ENCODE data around the gene CCDC89. TPM values are rescaled to one million over a fixed set of nuclear protein-coding genes. Genes with fewer than 3 reads are reported as not detected.

The CCDC89 gene
- 1 to 10 TPM; 4.4 to 5.7 (median 4.6) TPM for polyA plus RNA-seq (ENCODE audit: insufficient read length in 3 of 3)

DNA sequence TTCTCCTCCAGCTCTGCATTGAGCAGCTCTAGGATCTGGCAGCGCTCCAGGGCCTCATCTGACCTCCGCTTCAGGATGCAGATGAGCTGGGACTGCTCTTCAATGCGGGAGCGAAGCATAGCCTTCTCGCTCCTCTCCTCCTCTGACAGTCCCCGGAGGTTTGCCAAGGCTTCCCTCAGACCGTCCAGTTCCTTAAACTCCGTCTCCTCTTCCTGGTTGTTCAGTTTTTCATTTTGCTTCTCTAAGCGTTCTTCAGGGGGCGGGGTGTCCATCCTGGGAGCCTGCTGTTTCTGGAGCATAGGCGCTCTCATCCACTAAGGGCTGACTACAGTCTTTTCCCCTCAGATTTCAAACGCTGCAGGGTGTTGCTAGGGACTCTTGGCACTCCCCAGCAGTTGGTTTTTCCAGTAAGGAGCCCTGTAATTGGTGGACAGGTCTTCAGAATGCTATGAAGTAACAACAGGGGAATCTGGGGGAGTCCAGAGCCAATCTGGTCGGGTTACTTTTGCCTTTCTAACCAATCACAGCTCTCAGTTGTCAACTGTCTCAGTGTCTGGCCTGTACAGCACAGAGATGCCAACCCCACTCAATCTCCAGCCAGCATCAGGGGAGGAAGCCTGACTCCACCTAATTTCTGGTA, at the start of gene CCDC89:
Gene CCDC89, minus strand, starts transcription at position 376 of the 640 bp plus-strand sequence. Its CDS starts 65 bp downstream, at position 311.
- peak; percentile 66 to 87 (median 81) for DNase-seq (ENCODE audit: low read depth in 3 of 3, low spot score in 2 of 3)

DNA sequence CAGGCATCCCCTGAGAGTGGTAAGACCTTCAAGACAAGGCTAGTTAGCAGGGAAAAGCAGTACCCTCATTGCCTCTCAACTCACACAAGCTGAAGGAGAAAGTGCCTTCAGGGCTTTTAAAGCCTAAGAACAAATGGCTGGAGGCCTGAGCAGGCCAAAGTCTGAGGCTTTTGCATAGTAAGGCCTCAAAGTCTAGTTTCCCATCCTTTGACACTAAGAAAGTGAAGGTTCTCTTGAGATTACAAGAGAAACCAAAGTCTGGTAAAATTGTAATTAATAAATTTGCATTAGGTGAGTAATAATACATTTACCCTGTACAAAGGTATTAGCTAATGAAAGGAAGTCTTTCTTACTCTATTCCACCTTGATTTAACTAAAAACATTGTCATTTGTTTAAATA, 47.0 kb upstream of the CCDC89 start:
- no peak for DNase-seq (ENCODE audit: low read depth in 3 of 3, low spot score in 2 of 3)

GRCh38 chr11:85726381-85726780, 40.4 kb upstream of the CCDC89 start:
- no peak for DNase-seq (ENCODE audit: low read depth in 3 of 3, low spot score in 2 of 3)

DNA sequence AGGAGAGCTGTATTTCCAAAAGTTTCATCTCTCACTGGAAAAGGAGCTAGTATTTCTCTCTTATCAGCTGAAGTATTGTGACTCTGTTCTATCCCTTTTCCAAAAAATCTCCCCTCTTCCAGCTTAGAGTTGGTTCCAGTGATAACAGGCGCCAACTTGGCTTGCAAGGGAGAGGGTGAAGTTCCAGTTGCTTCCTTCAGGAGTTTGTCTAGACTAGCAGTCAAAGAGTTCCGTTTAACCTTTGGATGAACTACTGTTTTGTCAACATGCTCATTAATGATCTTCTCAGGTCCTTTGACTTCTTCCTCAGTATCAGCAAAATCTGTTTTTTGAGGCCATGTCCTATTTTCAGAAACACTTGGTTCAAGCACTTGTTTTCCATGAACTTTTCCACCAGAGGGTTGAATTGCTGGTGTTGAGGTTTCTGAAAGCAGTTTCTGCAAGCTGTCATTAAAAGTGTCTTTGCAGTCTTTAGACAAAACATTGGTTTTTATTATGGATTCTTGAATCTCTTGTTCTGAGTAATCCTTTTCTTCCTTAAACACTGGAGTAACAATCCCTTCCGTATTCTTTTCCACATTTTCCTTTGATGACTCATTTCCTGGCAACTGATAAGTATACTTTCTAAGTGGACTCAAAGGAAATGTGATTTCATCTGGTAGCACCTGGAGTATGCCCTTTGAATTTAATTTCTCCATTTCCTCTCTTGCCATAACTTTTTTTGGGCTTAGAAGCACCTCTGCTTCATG, 39.7 kb upstream of the CCDC89 start:
- no peak for DNase-seq (ENCODE audit: low read depth in 3 of 3, low spot score in 2 of 3)

- no peak for DNase-seq (ENCODE audit: low read depth in 3 of 3, low spot score in 2 of 3)
Observed at GRCh38 chr11:85724748-85725465, 38.9 kb upstream of the CCDC89 start.

GRCh38 chr11:85723088-85723487, 37.1 kb upstream of the CCDC89 start:
- no peak for DNase-seq (ENCODE audit: low read depth in 3 of 3, low spot score in 2 of 3)

DNA sequence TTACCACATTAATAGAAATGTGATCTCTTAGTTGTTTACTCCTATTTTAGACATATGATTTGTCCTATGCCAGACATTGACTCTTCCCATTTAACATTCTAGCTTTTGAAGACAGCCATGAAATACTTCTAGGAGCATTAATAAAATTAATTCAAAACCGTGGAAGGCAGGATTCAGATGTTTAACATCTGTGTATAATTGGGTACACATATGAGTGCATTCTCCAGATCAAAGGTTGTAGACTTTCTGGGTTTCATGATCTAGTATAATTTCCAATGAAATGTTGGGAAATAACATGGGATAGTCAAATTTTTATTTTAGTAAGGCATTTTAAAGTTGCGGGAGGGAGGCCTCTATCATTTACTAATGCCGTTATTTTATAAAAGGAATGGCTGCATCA, 35.2 kb upstream of the CCDC89 start:
- no peak for DNase-seq (ENCODE audit: low read depth in 3 of 3, low spot score in 2 of 3)

DNA sequence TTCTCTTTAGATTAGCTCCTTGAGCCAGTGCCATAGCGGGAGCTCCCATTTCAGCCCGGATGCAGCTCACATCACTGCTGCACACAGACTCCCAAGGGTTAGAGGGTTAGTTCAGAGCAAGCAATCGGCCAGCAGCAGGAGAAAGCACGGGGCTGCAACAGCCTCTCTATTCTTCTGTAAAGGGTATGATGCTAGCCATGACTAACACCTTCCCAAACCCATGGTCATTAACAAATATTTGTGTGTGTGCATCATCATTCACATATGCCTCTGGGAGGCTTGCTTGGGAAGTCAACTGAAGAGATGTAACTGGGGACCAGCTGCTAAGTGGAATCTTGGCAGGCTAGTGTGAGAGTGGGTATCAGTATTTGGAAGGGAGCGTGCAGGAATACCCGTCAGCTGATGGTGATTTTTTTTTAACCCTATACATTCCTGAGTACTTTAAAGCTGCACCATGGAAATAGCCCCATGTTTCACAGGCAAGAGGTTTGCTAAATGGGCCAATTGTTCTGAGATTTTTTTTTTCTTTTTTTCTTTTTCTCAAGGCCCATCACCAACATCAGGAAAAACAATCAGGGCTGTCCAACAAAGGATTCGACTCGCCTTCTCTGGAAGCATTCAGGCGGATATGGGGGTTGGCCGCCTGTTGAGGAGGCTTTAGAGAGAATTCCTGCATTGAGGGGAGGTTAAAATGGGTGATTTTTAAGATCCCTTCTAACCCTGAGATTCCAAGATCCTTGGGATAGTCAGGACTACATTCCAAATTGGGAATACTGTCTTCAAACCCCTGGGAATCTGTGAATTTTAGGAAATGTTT, 33.2 kb upstream of the CCDC89 start:
- DNase-seq (ENCODE audit: low read depth in 3 of 3, low spot score in 2 of 3) = no peak

GRCh38 chr11:85718126-85718943, 32.3 kb upstream of the CCDC89 start:
- no peak for DNase-seq (ENCODE audit: low read depth in 3 of 3, low spot score in 2 of 3)

GRCh38 chr11:85717429-85717828, 31.4 kb upstream of the CCDC89 start:
- DNase-seq (ENCODE audit: low read depth in 3 of 3, low spot score in 2 of 3) = no peak

DNA sequence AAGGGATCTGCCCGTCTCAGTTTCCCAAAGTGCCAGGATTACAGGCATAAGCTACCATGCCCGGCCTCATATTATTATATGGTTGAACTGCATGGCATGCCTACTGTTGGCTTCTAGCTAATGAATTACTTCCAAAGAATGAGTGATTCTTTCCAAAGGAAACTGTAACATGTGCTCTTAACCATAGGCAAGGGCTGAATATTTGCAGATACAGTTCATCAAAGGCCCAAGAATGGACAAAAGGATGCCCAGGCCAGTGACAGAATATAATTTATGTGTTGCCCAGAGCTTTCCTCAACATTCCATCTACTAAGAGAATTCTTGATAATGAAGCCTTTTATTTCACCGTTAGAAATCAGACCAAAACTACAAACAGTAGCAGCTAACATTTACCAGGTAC, 27.0 kb upstream of the CCDC89 start:
- no peak for DNase-seq (ENCODE audit: low read depth in 3 of 3, low spot score in 2 of 3)

- DNase-seq (ENCODE audit: low read depth in 3 of 3, low spot score in 2 of 3) = no peak
Observed at GRCh38 chr11:85710917-85711316, 24.9 kb upstream of the CCDC89 start.

GRCh38 chr11:85709941-85710702, 24.1 kb upstream of the CCDC89 start:
- DNase-seq (ENCODE audit: low read depth in 3 of 3, low spot score in 2 of 3) = no peak

DNA sequence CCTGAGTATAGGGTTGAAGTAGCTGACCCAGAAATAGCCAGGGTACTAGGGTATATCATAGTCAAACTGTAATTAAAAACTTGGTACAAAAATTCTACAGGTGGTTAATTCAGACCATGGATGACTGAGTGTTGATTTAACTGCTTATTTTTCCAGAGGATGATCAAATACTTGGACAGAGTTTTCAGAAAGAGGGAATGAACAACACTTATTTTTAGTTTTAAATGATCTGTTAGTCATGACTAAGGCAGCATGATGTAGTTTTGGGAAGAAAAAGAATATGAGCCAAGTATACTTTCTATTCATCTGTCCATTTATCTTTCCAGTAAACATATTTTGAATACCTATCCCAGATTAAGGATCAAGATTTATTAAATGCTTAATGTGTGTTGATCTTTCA, 19.8 kb upstream of the CCDC89 start:
- no peak for DNase-seq (ENCODE audit: low read depth in 3 of 3, low spot score in 2 of 3)

- DNase-seq (ENCODE audit: low read depth in 3 of 3, low spot score in 2 of 3) = no peak
Observed at GRCh38 chr11:85704967-85705366, 19.0 kb upstream of the CCDC89 start.

DNA sequence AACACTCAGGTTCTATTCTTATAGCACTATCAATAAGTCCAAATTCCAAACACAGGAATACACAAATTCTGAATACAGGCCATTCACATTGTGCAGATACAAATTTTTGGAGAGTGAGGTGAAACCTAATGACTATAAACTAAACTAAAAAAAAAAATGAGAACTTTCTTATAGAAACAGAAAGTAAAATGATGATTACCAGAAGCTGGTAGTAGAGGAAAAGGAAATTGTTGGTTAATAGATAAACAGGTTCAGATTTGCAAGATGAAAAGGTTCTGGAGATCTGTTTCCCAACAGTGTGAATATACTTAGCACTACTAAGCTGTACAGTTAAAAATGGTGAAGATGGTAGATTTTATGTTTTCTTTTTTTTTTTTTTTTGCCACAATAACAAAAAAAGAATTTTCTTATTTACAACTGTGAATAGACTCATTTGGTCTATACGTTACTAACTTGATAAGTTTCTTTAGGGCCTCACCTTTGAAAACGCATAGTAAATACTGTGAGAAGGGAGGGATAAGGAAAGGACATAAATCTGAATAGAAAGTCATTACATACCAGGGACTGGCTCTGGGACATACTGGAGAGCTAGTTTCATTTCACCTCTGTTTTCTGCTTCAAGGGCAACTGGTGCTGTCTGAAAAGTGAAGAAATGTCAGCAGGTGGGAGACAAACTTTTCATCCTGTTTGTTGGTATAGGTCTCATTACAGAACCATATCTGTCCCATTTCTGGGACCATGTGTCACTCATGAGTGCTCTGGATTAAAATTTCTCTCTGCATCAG, 14.2 kb upstream of the CCDC89 start:
- DNase-seq (ENCODE audit: low read depth in 3 of 3, low spot score in 2 of 3) = no peak

DNA sequence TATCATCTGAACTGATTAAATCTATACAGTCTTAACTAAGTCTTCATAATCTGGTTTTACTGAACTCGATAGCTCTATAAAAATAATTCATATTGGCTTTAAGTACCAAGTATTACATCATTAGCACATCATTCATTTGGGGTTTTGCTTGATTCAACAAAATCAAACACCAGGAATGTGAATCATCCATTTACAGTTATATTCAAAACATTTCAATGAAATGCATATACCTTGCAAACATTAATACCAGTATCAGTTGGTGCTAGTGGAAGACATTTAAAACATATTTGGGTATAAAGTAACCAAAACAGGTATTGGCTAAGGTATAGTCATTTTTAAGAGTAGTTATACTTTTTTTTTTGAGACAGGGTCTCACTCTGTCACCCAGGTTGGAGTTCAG, 12.2 kb upstream of the CCDC89 start:
- DNase-seq (ENCODE audit: low read depth in 3 of 3, low spot score in 2 of 3) = no peak

DNA sequence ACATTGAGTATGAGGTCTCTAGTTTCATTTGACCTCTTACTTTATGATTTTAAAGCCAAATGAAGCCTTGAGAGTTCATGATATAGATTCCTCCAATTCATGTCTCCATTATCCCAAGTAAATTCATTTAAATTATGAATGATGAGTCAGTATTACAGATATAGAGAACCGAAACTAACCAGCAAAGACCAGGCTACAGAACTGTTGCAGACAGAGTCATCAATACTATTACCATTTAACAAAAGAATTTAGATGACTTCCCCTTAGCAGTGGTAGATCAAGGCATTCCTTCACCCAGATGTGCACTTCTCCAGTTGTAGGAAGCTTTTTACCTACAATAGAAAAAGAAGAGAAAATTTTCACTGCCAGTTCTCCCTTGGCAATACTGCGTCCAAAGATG, 11.8 kb upstream of the CCDC89 start:
- no peak for DNase-seq (ENCODE audit: low read depth in 3 of 3, low spot score in 2 of 3)
